Central memory CD8-positive, alpha-beta T cell (primary cell): ENCODE measurements around the gene PIP4P1.

Experiments
- ATAC-seq: fragments of 150-1000 bp; cut with Tn5 transposase; replicated peaks from 2 replicates; pipeline ENCODE4 v1.10.0; 2022; ENCODE audit warnings: mild to moderate bottlenecking, moderate FRiP score, moderate number of reproducible peaks; ENCODE audit not compliant: poor library complexity, severe bottlenecking; ENCODE audit errors: extremely low read depth
- DNase-seq, 2 donors: peaks; one replicate each; pipeline ENCODE4 v3.0.0; 2021; ENCODE audit warnings: low spot score in 2 of 2
- H3K27ac Mint-ChIP-seq: one replicate; pipeline ENCODE4 v1.8.0; 2022; ENCODE audit warnings: low read depth, mild to moderate bottlenecking, moderate library complexity, mixed read lengths
- H3K27me3 Mint-ChIP-seq: one replicate; pipeline ENCODE4 v1.8.0; 2022; ENCODE audit warnings: mixed read lengths
- H3K36me3 Mint-ChIP-seq: one replicate; pipeline ENCODE4 v1.8.0; 2022; ENCODE audit warnings: mild to moderate bottlenecking, moderate library complexity, mixed read lengths; ENCODE audit not compliant: insufficient read depth
- H3K4me1 Mint-ChIP-seq: one replicate; pipeline ENCODE4 v1.8.0; 2022; ENCODE audit warnings: mixed read lengths
- H3K4me3 Mint-ChIP-seq: one replicate; pipeline ENCODE4 v1.8.0; 2022; ENCODE audit warnings: mild to moderate bottlenecking, moderate library complexity, mixed read lengths
- H3K9me3 Mint-ChIP-seq: one replicate; pipeline ENCODE4 v1.8.0; 2022; ENCODE audit warnings: mixed read lengths

PIP4P1 gene

GRCh38 chr14:20422886-20423285 is 38.3 kb downstream of the PIP4P1 start:
- no peak overlapping the region for H3K27ac Mint-ChIP-seq
- H3K4me3 Mint-ChIP-seq, result no peak overlapping the region

GRCh38 chr14:20421267-20421666 is 40.0 kb downstream of the PIP4P1 start:
- no peak for ATAC-seq
- DNase-seq, result no peak
- Mint-ChIP-seq H3K27me3 (no peaks in the 10 kb centered on the region), H3K9me3 (no peaks in the 10 kb centered on the region), H3K27ac (no peak overlapping the region), H3K4me3 (no peak overlapping the region), H3K4me1 (no peaks in the 10 kb centered on the region), H3K36me3 (no peaks in the 10 kb centered on the region)

More at GRCh38 chr14:20422886-20423285, 38.3 kb downstream of the PIP4P1 start:
- no peaks in the 10 kb centered on the region for H3K27me3 Mint-ChIP-seq
- DNase-seq, result no peak
- no peak for ATAC-seq
- no peaks in the 10 kb centered on the region for H3K9me3 Mint-ChIP-seq
- H3K4me1 Mint-ChIP-seq, result peaks cover 7% of the 10 kb centered on the region
- no peaks in the 10 kb centered on the region for H3K36me3 Mint-ChIP-seq

GRCh38 chr14:20419419-20419818 is 41.8 kb downstream of the PIP4P1 start:
- Mint-ChIP-seq H3K9me3 (no peaks in the 10 kb centered on the region), H3K27me3 (no peaks in the 10 kb centered on the region)
- no peak for DNase-seq

GRCh38 chr14:20418501-20418909 is 42.7 kb downstream of the PIP4P1 start:
- Mint-ChIP-seq H3K27me3 (no peaks in the 10 kb centered on the region), H3K4me3 (no peak overlapping the region), H3K4me1 (peaks cover 20% of the 10 kb centered on the region), H3K9me3 (no peaks in the 10 kb centered on the region), H3K36me3 (peaks cover 2% of the 10 kb centered on the region), H3K27ac (no peak overlapping the region)
- DNase-seq (no peak), ATAC-seq (no peak)

More at GRCh38 chr14:20419419-20419818, 41.8 kb downstream of the PIP4P1 start:
- peaks cover 11% of the 10 kb centered on the region for H3K4me1 Mint-ChIP-seq
- no peak overlapping the region for H3K4me3 Mint-ChIP-seq
- no peak for ATAC-seq
- no peak overlapping the region for H3K27ac Mint-ChIP-seq
- no peaks in the 10 kb centered on the region for H3K36me3 Mint-ChIP-seq

GRCh38 chr14:20417250-20418186 is 43.7 kb downstream of the PIP4P1 start:
- peaks cover 26% of the 10 kb centered on the region for H3K4me1 Mint-ChIP-seq
- no peaks in the 10 kb centered on the region for H3K9me3 Mint-ChIP-seq
- ATAC-seq (no peak), DNase-seq (no peak)
- H3K27ac Mint-ChIP-seq, result no peak overlapping the region
- no peaks in the 10 kb centered on the region for H3K27me3 Mint-ChIP-seq
- H3K36me3 Mint-ChIP-seq, result peaks cover 7% of the 10 kb centered on the region
- no peak overlapping the region for H3K4me3 Mint-ChIP-seq

GRCh38 chr14:20416223-20416622 is 45.0 kb downstream of the PIP4P1 start:
- Mint-ChIP-seq H3K4me1 (peaks cover 34% of the 10 kb centered on the region), H3K36me3 (peaks cover 7% of the 10 kb centered on the region), H3K27me3 (no peaks in the 10 kb centered on the region), H3K4me3 (no peak overlapping the region), H3K9me3 (no peaks in the 10 kb centered on the region), H3K27ac (no peak overlapping the region)
- no peak for ATAC-seq
- DNase-seq, result no peak

- Mint-ChIP-seq H3K36me3 (peaks cover 7% of the 10 kb centered on the region), H3K4me1 (peaks cover 38% of the 10 kb centered on the region), H3K27me3 (no peaks in the 10 kb centered on the region), H3K27ac (no peak overlapping the region), H3K4me3 (no peak overlapping the region), H3K9me3 (no peaks in the 10 kb centered on the region)
- DNase-seq (peak in 1 of 2 donors; percentile 32), ATAC-seq (no peak)
Measured at GRCh38 chr14:20415782-20416206, 45.4 kb downstream of the PIP4P1 start.

- H3K27ac Mint-ChIP-seq, result peak overlapping the region; percentile 98
- DNase-seq, result no peak
Measured at GRCh38 chr14:20413744-20414082, 47.5 kb downstream of the PIP4P1 start.

GRCh38 chr14:20412876-20413743 is 48.1 kb downstream of the PIP4P1 start, which contains the start of gene TEP1:
Gene TEP1 (minus strand): TSS chr14:20413501. CDS start chr14:20408439, 5,062 bp downstream.
- peaks cover 46% of the 10 kb centered on the region for H3K4me1 Mint-ChIP-seq
- ATAC-seq (peak; percentile 72), DNase-seq (peak; percentile 35 to 55)
- H3K9me3 Mint-ChIP-seq, result no peaks in the 10 kb centered on the region
- no peaks in the 10 kb centered on the region for H3K27me3 Mint-ChIP-seq
- H3K4me3 Mint-ChIP-seq, result peak within 1 kb of the TSS; percentile 95
- peaks cover 7% of the 10 kb centered on the region for H3K36me3 Mint-ChIP-seq
- peak within 1 kb of the TSS; percentile 98 for H3K27ac Mint-ChIP-seq

More at GRCh38 chr14:20413744-20414082, 47.5 kb downstream of the PIP4P1 start:
- Mint-ChIP-seq H3K9me3 (no peaks in the 10 kb centered on the region), H3K4me3 (peak overlapping the region; percentile 95), H3K36me3 (peaks cover 7% of the 10 kb centered on the region), H3K4me1 (peaks cover 46% of the 10 kb centered on the region), H3K27me3 (no peaks in the 10 kb centered on the region)
- no peak for ATAC-seq

GRCh38 chr14:20412411-20412810 is 48.8 kb downstream of the PIP4P1 start:
- peak overlapping the region; percentile 95 for H3K4me3 Mint-ChIP-seq
- peaks cover 46% of the 10 kb centered on the region for H3K4me1 Mint-ChIP-seq
- H3K9me3 Mint-ChIP-seq, result no peaks in the 10 kb centered on the region
- DNase-seq (no peak), ATAC-seq (peak; percentile 66)
- H3K27me3 Mint-ChIP-seq, result no peaks in the 10 kb centered on the region
- H3K36me3 Mint-ChIP-seq, result peaks cover 9% of the 10 kb centered on the region
- peak overlapping the region; percentile 98 for H3K27ac Mint-ChIP-seq

GRCh38 chr14:20409226-20409625 is 52.0 kb downstream of the PIP4P1 start:
- ATAC-seq, result no peak
- peaks cover 30% of the 10 kb centered on the region for H3K36me3 Mint-ChIP-seq
- no peak overlapping the region for H3K27ac Mint-ChIP-seq
- DNase-seq, result no peak
- no peak overlapping the region for H3K4me3 Mint-ChIP-seq
- peaks cover 56% of the 10 kb centered on the region for H3K4me1 Mint-ChIP-seq
- no peaks in the 10 kb centered on the region for H3K9me3 Mint-ChIP-seq
- no peaks in the 10 kb centered on the region for H3K27me3 Mint-ChIP-seq
